GM18526 (cell line): ENCODE data around the gene RTKN.

Source experiments
- POLR2A ChIP-seq: IDR thresholded peaks from 3 replicates; pipeline ENCODE4 v1.6.1; 2011; ENCODE audit not compliant: insufficient read length; ENCODE audit errors: extremely low read depth

Gene RTKN

GRCh38 chr2:74401891-74402290, 39.8 kb downstream of the RTKN start:
- TF ChIP-seq POLR2A = no peak

GRCh38 chr2:74399785-74400184, 42.0 kb downstream of the RTKN start:
- no peak for TF ChIP-seq POLR2A

GRCh38 chr2:74396149-74396548, 45.6 kb downstream of the RTKN start:
- no peak for TF ChIP-seq POLR2A

DNA sequence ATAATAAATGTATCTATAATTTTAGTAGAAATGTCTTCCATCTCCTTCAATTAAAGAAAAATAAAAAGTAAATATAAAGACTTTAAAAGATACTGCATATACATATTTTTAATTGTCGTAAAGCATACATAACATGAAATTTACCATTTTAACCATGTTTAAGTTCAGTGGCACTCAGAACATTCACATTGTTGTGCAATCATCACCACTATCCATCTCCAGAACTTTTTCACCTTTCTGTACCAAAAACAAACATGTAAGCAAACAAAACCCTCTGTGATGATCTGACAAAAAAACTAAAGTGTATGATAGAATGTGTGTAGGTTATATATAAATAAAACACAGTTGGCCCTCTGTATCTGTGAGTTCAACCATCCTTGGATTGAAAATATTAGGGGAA, 48.2 kb downstream of the RTKN start:
- no peak for TF ChIP-seq POLR2A

DNA sequence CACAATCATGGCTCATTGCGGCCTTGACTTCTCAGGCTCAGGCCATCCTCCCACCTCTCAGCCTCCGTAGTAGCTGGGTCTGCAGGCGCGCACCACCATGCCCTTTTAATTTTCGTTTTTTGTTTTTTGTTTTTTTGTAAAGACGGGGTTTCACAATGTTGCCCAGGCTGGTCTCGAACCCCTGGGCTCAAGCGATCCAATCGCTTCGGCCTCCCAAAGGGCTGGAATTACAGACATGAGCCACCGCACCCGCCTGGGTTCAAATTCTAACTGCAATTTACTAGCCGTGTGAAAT, 49.3 kb downstream of the RTKN start:
- no peak for TF ChIP-seq POLR2A

GRCh38 chr2:74391580-74392448, 49.9 kb downstream of the RTKN start:
- TF ChIP-seq POLR2A = peak; percentile 77

DNA sequence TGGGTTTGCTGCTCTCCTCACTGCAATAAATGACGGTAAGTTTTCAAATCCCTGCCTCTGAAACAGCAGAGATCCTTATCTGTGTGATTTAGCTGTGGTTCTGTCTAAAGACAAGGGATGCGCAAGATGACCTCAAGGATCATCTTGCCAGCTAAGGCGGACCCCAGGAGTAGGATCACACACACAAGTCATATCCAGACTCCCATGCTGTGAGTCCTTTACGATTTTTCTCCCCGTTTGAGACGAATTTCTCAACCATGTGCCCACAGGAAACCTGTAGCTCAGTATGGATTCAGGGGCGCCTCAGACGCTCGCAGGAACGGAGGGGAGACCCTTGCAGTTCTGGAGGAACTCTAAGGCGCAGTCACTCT, 50.5 kb downstream of the RTKN start:
- TF ChIP-seq POLR2A = no peak

GRCh38 chr2:74390606-74391005, 51.1 kb downstream of the RTKN start:
- TF ChIP-seq POLR2A = no peak

- TF ChIP-seq POLR2A = no peak
Measured at GRCh38 chr2:74387346-74387745, 54.4 kb downstream of the RTKN start.

GRCh38 chr2:74385396-74385795, 56.3 kb downstream of the RTKN start:
- no peak for TF ChIP-seq POLR2A

DNA sequence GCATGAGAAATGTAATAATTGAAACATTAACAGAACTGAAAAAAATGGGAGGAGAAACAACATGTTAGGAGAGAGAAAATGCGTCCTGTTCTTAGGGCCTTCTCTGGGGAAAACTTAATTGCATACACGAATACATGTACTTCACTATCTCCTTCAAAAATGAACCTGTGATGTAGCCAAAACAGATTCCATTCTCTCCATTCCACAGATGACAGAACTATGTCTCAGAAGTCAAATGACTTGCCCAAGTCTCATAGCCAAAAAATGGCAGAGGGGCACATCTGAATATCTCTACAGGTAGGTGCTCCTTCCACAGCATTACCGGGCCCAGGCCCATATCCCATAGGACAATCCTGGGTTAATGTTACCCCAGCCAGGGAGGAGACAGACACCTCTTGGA, 57.7 kb downstream of the RTKN start:
- TF ChIP-seq POLR2A = no peak

DNA sequence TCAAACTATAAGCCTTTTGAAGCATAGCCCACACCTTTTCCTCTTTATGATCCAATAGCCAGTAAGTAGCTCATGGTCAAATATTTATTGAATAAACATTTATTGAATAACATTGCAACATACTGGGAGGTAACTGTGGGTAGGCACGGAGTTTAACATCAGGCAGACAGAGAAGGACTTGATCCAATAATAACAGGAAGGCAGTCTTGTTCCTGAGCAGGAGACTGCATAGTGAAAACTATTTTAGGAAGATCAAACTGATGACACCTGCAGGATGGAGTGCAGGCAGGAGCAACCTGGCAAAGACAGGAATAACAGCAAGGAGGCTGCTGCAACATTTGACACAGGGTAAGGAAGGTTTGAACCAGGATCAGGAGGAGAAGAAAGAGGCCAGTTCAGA, 58.5 kb downstream of the RTKN start:
- TF ChIP-seq POLR2A = no peak

DNA sequence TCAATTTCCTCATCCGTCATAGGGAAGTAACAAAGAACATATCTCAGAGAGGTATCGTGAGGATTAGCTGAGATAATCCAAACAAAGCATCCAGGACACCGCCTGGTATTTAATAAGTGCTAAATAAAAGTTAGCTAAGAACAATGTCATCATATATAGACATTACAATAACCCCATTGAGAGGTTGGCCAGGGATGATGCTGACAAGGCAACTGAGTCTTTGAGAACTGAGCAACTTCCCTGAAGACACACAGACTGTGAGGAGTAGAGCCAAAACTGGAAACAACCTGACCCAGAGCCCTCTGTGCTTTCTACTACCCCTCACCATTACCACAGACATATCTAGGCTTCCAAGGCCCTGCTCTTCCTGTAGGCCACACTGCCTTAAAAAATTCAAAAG, 60.0 kb downstream of the RTKN start:
- TF ChIP-seq POLR2A = no peak

- no peak for TF ChIP-seq POLR2A
Measured at GRCh38 chr2:74379851-74380789, 61.6 kb downstream of the RTKN start, which contains the start of gene DCTN1. Gene DCTN1 (minus strand): TSS chr2:74380311. CDS start chr2:74380037, 274 bp downstream.

DNA sequence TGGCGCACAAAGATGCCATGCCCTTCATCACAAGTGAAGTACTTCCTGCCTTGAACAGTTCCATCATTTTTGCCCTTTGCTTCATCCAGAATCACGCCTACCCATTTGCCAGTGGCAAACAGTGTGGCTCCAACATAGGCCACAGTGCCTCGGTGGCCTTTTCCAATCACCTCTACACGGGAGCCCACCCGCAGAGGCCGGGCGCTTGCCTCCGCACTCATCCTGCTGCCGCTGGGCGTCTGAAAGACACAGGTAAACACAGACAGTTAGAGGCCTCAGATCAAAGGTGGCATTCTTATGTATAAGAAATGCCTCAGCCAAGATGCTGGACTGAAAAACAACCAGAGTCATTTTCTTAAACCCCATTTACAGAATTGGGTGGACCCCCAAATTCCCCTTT, 63.7 kb downstream of the RTKN start:
- no peak for TF ChIP-seq POLR2A

DNA sequence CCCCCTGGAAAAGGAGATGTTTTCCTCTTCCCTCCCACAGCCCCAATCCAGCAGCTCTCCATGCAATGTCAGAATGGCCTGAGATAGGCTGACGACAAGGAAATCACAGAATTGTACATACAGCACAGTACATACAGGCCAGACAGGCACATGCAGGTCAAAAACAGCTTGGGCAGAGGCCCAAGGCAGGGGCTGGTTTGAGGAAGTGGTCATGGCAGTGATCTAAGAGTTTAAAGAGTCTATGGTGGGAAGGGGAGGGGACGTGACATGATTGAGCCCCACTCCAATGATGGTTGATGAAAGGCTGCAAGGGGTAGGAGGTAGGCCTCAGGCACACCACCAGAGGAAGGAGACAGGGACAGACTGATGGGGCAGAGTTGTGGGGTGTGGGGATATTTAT, 65.9 kb downstream of the RTKN start:
- TF ChIP-seq POLR2A = no peak
